Stimulated activated CD4-positive, alpha-beta T cell treated with anti-CD3 and anti-CD28 coated beads, TNF-alpha, amount 100 ng/mL, for 24 hours (primary cell): Measurements from ENCODE around the gene RUFY3.
"Not testable (repeated sequence)": the region's sequence is repeated elsewhere in the genome, so short reads cannot be mapped to it uniquely, and the experiment has no call there.

Experiments used
- DNase-seq, 3 experiments: peaks; one replicate each; pipeline ENCODE4 v3.0.0-alpha.2; 2020; ENCODE audit warnings: low read depth in 3 of 3

The RUFY3 gene

DNA sequence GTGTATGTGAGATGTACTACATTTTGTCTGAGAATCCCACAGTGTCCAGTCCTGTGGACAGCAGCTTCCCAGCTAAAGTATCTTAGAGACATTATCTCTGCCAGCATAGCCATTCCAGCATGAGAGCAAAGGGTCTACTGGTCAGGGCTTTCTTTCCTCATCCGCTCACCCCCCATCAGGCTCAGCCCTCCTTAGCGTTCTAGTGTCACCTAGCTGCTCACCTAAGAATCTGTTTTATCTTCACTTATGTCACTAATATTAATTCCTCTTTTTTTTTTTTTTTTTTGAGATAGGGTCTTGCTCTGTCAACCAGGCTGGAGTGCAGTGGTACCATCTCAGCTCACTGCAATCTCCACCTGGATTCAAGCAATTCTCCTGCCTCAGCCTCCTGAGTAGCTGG, 15.6 kb downstream of the RUFY3 start:
- no peak for DNase-seq

- no peak for DNase-seq
These were observed 18.0 kb downstream of the RUFY3 start for GRCh38 chr4:70739496-70740337.

DNA sequence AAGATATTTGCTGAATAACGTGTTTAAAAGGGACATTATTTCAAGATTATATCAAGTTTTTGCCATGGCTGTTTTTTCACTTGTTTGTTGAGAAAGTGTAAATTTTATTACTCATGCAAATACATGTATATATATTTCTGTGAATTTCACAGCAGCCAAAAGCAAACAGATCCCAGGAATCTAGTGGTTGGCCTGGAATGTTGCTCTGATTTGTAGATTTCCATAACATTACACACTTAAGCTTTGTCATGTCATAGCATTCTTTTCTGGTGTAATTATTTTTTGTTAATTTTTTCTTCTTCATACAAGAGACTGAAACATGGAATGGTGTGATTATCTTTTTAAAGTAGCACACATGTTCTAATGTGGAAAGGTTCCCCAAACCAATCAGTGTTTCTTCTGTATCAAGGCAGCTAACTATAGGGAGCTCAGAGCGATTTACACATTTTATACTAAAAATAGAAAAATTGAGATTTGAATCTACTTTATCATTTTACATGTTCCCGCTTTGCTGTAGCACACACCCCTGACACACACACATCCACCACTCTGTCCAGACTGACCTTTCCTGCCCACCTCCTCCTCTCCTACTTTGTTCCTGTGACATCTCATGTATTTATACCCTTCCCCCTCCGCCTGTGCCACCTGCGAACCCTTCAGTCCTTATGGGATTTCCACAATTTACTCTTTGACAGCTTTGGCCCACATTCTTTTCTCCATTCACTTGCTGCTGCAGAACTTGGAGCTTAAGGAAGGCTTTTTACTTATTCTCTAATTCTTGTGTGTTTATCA, 20.3 kb downstream of the RUFY3 start:
- no peak for DNase-seq

DNA sequence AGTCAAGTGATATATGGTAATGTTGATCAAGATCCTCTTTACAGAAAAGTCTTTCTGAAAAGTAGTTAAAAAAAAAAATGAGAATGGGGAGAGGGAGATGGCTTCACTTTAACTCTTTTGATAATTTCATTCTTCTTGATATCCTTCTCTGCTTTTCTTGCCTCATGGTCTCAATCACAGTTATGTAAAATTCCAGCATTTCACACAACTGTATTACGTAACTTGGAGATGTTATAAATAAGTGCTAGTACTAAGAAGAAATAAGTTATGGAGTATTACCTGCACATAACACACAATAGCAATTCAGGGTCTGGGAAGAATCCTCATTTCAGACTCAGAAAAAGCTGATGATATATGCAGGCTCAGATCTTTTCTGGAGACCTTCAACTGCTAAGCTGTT, 22.0 kb downstream of the RUFY3 start:
- DNase-seq, result no peak

GRCh38 chr4:70746179-70746839, 24.5 kb downstream of the RUFY3 start:
- no peak for DNase-seq

- no peak for DNase-seq
These were observed 26.1 kb downstream of the RUFY3 start for GRCh38 chr4:70747874-70748273.

- DNase-seq, result no peak
These were observed 27.5 kb downstream of the RUFY3 start for GRCh38 chr4:70749313-70749712.

GRCh38 chr4:70752236-70752635, 30.5 kb downstream of the RUFY3 start:
- DNase-seq, result no peak

- no peak for DNase-seq
These were observed 31.9 kb downstream of the RUFY3 start for GRCh38 chr4:70753630-70754029.

DNA sequence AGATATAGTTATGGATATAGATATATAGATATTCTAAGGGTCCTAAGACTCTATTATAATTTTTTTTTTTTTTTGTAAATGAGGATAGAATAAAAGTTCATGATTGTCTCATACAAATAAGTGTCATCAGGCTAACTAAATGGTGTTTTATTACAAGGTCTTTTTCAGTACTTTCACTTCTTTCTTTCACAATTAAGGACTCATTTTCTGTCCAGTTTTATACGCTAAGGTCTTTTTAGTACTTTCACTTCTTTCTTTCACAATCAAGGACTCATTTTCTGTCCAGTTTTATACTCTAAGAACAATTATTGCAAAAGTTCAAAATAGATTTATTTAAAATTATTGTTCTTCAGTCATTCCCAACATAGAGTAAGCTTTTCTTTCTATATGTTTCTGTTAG, 32.7 kb downstream of the RUFY3 start:
- DNase-seq, result no peak

DNA sequence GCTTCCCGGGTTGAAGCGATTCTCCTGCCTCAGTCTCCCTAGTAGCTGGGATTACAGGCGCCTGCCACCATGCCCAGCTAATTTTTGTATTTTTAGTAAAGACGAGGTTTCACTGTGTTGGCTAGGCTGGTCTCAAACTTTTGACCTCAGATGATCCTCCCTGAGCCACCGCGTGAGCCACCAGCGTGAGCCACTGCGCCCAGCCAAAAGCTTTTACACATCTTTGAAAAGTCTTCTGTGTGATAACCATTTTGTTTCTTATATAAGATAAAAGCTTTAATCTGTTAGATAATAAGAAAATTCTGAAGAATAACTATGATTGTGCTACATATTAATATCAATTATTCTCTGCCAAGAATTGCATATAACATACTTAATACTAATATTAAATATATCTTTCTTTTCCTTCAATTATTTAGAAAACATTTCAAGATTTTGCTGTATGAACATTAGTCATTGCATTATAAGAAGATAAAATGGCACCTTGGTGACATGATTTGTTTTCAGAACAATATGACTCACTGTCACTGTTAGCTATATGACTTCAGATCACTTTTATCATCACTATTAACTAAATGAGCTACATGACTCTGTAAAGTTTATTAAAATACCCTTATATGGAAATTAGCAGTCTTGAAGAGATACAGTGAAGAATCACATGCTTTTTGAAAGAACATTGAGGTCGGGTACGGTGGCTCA, 33.4 kb downstream of the RUFY3 start:
- DNase-seq, result no peak

DNA sequence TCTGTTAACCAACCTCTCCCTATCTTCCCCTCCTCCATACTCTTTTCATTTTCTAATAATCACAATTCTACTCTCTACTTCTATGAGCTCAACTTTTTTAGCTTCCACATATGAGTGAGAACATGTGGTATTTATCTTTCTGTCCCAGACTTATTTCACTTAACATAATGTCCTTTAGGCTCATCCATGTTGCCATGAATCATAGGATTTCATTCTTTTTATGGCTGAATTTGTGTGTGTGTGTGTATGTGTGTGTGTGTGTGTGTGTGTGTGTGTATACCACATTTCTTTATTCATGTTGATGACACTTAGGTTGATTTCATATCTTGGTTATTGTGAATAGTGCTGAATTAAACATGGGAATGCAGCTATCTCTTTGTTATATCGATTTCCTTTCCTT, 37.4 kb downstream of the RUFY3 start:
- no peak for DNase-seq

- DNase-seq, result no peak
These were observed 37.9 kb downstream of the RUFY3 start for GRCh38 chr4:70759627-70760026.

DNA sequence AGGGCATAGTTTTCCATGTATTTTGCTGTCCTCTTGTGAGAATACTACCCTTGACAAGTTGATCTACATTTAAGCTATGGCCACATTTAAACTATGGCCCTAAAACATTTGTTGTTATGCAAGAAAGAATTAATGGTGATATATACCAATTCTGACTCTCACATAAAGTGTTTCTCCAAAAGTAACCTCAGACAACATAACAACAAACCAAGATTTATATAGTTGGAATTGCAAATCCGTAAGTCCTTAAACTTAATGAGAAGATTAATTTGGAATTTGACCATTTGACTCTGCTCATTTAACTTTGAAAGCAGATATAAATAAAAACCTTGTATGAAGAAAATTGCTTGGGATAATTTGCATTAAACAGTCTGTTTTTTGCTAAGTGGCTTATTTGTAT, 38.9 kb downstream of the RUFY3 start:
- DNase-seq, result no peak

GRCh38 chr4:70761276-70761816, 39.6 kb downstream of the RUFY3 start:
- no peak for DNase-seq

DNA sequence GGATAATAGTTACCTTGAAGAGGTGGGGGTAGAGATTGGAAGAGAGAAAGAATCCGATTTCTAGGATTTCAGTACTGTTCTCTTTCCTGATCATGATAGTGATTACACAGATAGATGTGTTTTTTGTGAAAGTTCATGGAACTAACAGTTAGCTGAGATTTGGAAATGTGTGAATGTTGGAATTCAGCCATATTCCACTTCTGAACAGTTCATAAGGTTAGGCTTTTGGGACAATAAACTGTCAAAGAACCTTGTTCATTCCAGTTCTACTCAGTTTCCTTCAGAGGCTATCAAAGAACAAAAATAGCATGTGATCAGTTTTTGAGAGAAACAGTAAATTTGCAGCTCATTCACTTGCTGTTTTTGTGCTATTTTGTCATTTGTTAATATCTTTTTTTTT, 43.6 kb downstream of the RUFY3 start:
- no peak for DNase-seq

DNA sequence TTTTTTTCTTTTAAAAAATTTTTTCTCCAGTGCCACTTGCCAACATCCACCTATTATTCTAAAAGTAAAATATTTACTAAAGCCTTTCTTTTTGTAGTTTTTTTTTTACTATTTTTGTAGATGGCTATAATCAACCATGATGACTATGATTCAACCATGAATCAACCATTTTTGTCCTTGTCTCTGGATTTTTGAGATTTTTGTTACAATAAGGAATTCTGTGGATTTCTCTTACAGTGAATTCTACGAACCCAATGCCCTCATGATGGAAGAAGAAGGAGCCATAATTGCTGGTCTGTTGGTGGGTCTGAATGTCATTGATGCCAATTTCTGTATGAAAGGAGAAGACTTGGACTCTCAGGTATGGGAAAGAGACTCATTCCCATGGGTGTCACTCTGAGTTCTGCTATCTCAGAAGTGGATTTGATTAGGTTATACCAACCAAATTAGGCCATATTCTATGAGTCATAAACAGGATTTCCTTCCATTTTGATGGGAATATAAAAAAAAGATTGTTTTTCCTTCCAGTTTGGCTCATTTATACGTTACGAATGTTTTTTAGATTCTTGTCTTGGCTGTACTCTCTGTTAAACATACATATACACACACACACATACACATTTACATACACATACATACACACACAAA, 46.7 kb downstream of the RUFY3 start:
- DNase-seq, result no peak

DNA sequence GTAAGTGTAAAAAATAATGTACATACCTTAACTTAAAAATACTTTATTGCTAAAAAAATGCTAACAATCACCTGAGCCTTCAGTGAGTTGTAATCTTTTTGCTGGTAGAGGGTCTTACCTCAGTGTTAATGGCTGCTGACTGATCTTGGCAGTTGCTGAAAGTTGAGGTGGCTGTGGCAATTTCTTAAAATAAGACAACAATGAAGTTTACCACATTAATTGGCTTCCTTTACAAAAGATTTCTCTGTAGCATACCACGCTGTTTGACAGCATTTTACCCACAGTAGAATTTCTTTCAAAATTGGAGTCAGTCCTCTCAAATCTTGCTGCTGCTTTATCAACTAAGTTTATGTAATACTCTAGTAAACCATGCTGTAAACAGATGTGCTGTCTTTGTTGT, 47.6 kb downstream of the RUFY3 start:
- DNase-seq, result not testable (repeated sequence)

GRCh38 chr4:70772929-70773555, 51.3 kb downstream of the RUFY3 start:
- no peak for DNase-seq

GRCh38 chr4:70778888-70779422, 57.2 kb downstream of the RUFY3 start:
- no peak for DNase-seq
